GM18511 (cell line): ENCODE results near the gene ITGB1BP1.

Experiments used
- ATAC-seq: cut with Tn5 transposase; IDR thresholded peaks from one replicate; pipeline ENCODE4 v1.9.1; 2021; ENCODE audit warnings: mild to moderate bottlenecking, moderate library complexity; ENCODE audit not compliant: unreplicated experiment

Gene ITGB1BP1

GRCh38 chr2:9428965-9429577, 5.7 kb upstream of the ITGB1BP1 start:
- ATAC-seq = no peak

GRCh38 chr2:9424447-9425164, 1.3 kb upstream of the ITGB1BP1 start:
- ATAC-seq = no peak

- ATAC-seq = peak; percentile 17
Measured at GRCh38 chr2:9423922-9424272, 569 bp upstream of the ITGB1BP1 start.

- ATAC-seq = peak; percentile 42
Measured at GRCh38 chr2:9422321-9423099, 818 bp downstream of the ITGB1BP1 start.

GRCh38 chr2:9420495-9420894, 2.8 kb downstream of the ITGB1BP1 start:
- no peak for ATAC-seq

GRCh38 chr2:9419541-9419940, 3.8 kb downstream of the ITGB1BP1 start:
- ATAC-seq = no peak

- ATAC-seq = no peak
Measured at GRCh38 chr2:9418746-9419145, 4.6 kb downstream of the ITGB1BP1 start.

GRCh38 chr2:9417725-9418124, 5.6 kb downstream of the ITGB1BP1 start:
- ATAC-seq = no peak

- ATAC-seq = no peak
Measured at GRCh38 chr2:9416962-9417316, 6.4 kb downstream of the ITGB1BP1 start.

- ATAC-seq = no peak
Measured at GRCh38 chr2:9416267-9416961, 6.9 kb downstream of the ITGB1BP1 start.

- no peak for ATAC-seq
Measured at GRCh38 chr2:9415516-9416169, 7.7 kb downstream of the ITGB1BP1 start.

GRCh38 chr2:9412781-9413180, 10.5 kb downstream of the ITGB1BP1 start:
- no peak for ATAC-seq

- no peak for ATAC-seq
Measured at GRCh38 chr2:9410108-9410507, 13.2 kb downstream of the ITGB1BP1 start.

GRCh38 chr2:9408641-9409151, 14.6 kb downstream of the ITGB1BP1 start:
- no peak for ATAC-seq

GRCh38 chr2:9407363-9407811, 15.9 kb downstream of the ITGB1BP1 start:
- ATAC-seq = no peak

GRCh38 chr2:9406529-9407362, 16.6 kb downstream of the ITGB1BP1 start:
- no peak for ATAC-seq

GRCh38 chr2:9405636-9406035, 17.7 kb downstream of the ITGB1BP1 start:
- ATAC-seq = no peak

GRCh38 chr2:9404451-9404850, 18.9 kb downstream of the ITGB1BP1 start:
- no peak for ATAC-seq

- ATAC-seq = no peak
Measured at GRCh38 chr2:9403924-9404323, 19.4 kb downstream of the ITGB1BP1 start.
